IPS-18a (cell line): ENCODE results near the gene CD2.

ENCODE experiments used
- H3K27ac ChIP-seq: one replicate; pipeline ENCODE4 v1.5.1; 2013; ENCODE audit warnings: low read length
- H3K27me3 ChIP-seq: one replicate; pipeline ENCODE4 v1.6.1; 2013; ENCODE audit warnings: mild to moderate bottlenecking, low read length; ENCODE audit not compliant: control insufficient read depth, insufficient read depth
- H3K36me3 ChIP-seq: one replicate; pipeline ENCODE4 v1.6.1; 2013; ENCODE audit warnings: low read depth, low read length; ENCODE audit not compliant: control insufficient read depth
- H3K4me1 ChIP-seq: one replicate; pipeline ENCODE4 v1.6.1; 2013; ENCODE audit warnings: low read depth, low read length; ENCODE audit not compliant: control insufficient read depth
- H3K4me3 ChIP-seq: one replicate; pipeline ENCODE4 v1.5.1; 2013; ENCODE audit warnings: low read length
- H3K9ac ChIP-seq: one replicate; pipeline ENCODE4 v1.6.1; 2013; ENCODE audit warnings: mild to moderate bottlenecking, low read length, moderate library complexity
- H3K9me3 ChIP-seq: one replicate; pipeline ENCODE4 v1.6.1; 2013; ENCODE audit warnings: low read depth, low read length; ENCODE audit not compliant: control insufficient read depth

The CD2 gene

GRCh38 chr1:116762781-116763115, 8.5 kb downstream of the CD2 start:
- Histone ChIP-seq H3K4me3 (no peak overlapping the region), H3K9me3 (no peaks in the 10 kb centered on the region), H3K9ac (no peak overlapping the region), H3K36me3 (no peaks in the 10 kb centered on the region), H3K27ac (no peak overlapping the region), H3K4me1 (no peaks in the 10 kb centered on the region), H3K27me3 (no peaks in the 10 kb centered on the region)

GRCh38 chr1:116763116-116763786, 9.0 kb downstream of the CD2 start:
- Histone ChIP-seq H3K27me3 (no peaks in the 10 kb centered on the region), H3K4me3 (no peak overlapping the region), H3K9ac (no peak overlapping the region), H3K9me3 (no peaks in the 10 kb centered on the region), H3K4me1 (no peaks in the 10 kb centered on the region), H3K36me3 (no peaks in the 10 kb centered on the region), H3K27ac (no peak overlapping the region)

- Histone ChIP-seq H3K9ac (no peak overlapping the region), H3K27ac (no peak overlapping the region), H3K4me3 (no peak overlapping the region), H3K27me3 (no peaks in the 10 kb centered on the region), H3K9me3 (no peaks in the 10 kb centered on the region), H3K36me3 (no peaks in the 10 kb centered on the region), H3K4me1 (no peaks in the 10 kb centered on the region)
These were observed 9.7 kb downstream of the CD2 start for GRCh38 chr1:116763787-116764465.

- no peaks in the 10 kb centered on the region for H3K4me1 ChIP-seq
- no peaks in the 10 kb centered on the region for H3K9me3 ChIP-seq
- no peaks in the 10 kb centered on the region for H3K27me3 ChIP-seq
- no peak overlapping the region for H3K9ac ChIP-seq
- no peaks in the 10 kb centered on the region for H3K36me3 ChIP-seq
- no peak overlapping the region for H3K4me3 ChIP-seq
- H3K27ac ChIP-seq: no peak overlapping the region
These were observed 10.3 kb downstream of the CD2 start for GRCh38 chr1:116764466-116764898.

- no peak overlapping the region for H3K9ac ChIP-seq
- no peaks in the 10 kb centered on the region for H3K27me3 ChIP-seq
- no peaks in the 10 kb centered on the region for H3K36me3 ChIP-seq
- no peaks in the 10 kb centered on the region for H3K4me1 ChIP-seq
- H3K4me3 ChIP-seq: no peak overlapping the region
- no peak overlapping the region for H3K27ac ChIP-seq
- H3K9me3 ChIP-seq: no peaks in the 10 kb centered on the region
These were observed 11.0 kb downstream of the CD2 start for GRCh38 chr1:116764906-116765862.

GRCh38 chr1:116765962-116766361, 11.7 kb downstream of the CD2 start:
- H3K4me3 ChIP-seq: no peak overlapping the region
- H3K4me1 ChIP-seq: no peaks in the 10 kb centered on the region
- H3K27ac ChIP-seq: no peak overlapping the region
- H3K9ac ChIP-seq: no peak overlapping the region
- no peaks in the 10 kb centered on the region for H3K9me3 ChIP-seq
- no peaks in the 10 kb centered on the region for H3K36me3 ChIP-seq
- no peaks in the 10 kb centered on the region for H3K27me3 ChIP-seq

GRCh38 chr1:116766616-116767469, 12.6 kb downstream of the CD2 start:
- no peaks in the 10 kb centered on the region for H3K4me1 ChIP-seq
- no peaks in the 10 kb centered on the region for H3K9me3 ChIP-seq
- no peak overlapping the region for H3K9ac ChIP-seq
- H3K4me3 ChIP-seq: no peak overlapping the region
- no peaks in the 10 kb centered on the region for H3K27me3 ChIP-seq
- no peaks in the 10 kb centered on the region for H3K36me3 ChIP-seq
- H3K27ac ChIP-seq: no peak overlapping the region

GRCh38 chr1:116767782-116768382, 13.7 kb downstream of the CD2 start:
- no peaks in the 10 kb centered on the region for H3K4me1 ChIP-seq
- H3K27ac ChIP-seq: no peak overlapping the region
- no peak overlapping the region for H3K4me3 ChIP-seq
- H3K36me3 ChIP-seq: no peaks in the 10 kb centered on the region
- no peaks in the 10 kb centered on the region for H3K27me3 ChIP-seq
- H3K9ac ChIP-seq: no peak overlapping the region
- no peaks in the 10 kb centered on the region for H3K9me3 ChIP-seq

GRCh38 chr1:116768416-116769103, 14.3 kb downstream of the CD2 start:
- Histone ChIP-seq H3K36me3 (no peaks in the 10 kb centered on the region), H3K4me1 (no peaks in the 10 kb centered on the region), H3K27ac (no peak overlapping the region), H3K4me3 (no peak overlapping the region), H3K9ac (no peak overlapping the region), H3K9me3 (no peaks in the 10 kb centered on the region), H3K27me3 (no peaks in the 10 kb centered on the region)

- Histone ChIP-seq H3K27me3 (no peaks in the 10 kb centered on the region), H3K9me3 (no peaks in the 10 kb centered on the region), H3K4me3 (no peak overlapping the region), H3K27ac (no peak overlapping the region), H3K4me1 (no peaks in the 10 kb centered on the region), H3K36me3 (no peaks in the 10 kb centered on the region), H3K9ac (no peak overlapping the region)
These were observed 14.8 kb downstream of the CD2 start for GRCh38 chr1:116769104-116769452.
